ENCODE data around the gene MDH1. TPM values are rescaled to one million over a fixed set of nuclear protein-coding genes. Genes with fewer than 3 reads are reported as not detected.
"Not testable (repeated sequence)": the region's sequence is repeated elsewhere in the genome, so short reads cannot be mapped to it uniquely, and the experiment has no call there.

The MDH1 gene
- total and polyA plus RNA-seq, 4 donors, result 75.6 to 210 (median 118) TPM

GRCh38 chr2:63555299-63555698, 33.5 kb upstream of the MDH1 start (continued):
- no peak for TF ChIP-seq ZBTB33 (IDR thresholded peaks at IDR 0.05)
- TF ChIP-seq RAD21 (IDR thresholded peaks at IDR 0.05), result no peak
- no peak for TF ChIP-seq FOXA1 (IDR thresholded peaks at IDR 0.05)
- TF ChIP-seq SP1 (IDR thresholded peaks at IDR 0.05), result no peak

- Histone ChIP-seq H3K4me3 (ENCODE audit: low read depth in 1 of 3, low read length in 3 of 3) (no peak overlapping the region), H3K9ac (ENCODE audit: low read depth in 1 of 2, low read length in 2 of 2) (no peak overlapping the region), H3K27ac (ENCODE audit: low read depth in 1 of 2, low read length in 2 of 2) (no peak overlapping the region), H3K36me3 (ENCODE audit: control insufficient read depth in 4 of 4, insufficient read depth in 3 of 4, low read depth in 1 of 4, low read length in 3 of 4) (no peaks in the 10 kb centered on the region), H3K9me3 (ENCODE audit: control insufficient read depth in 4 of 4, low read length in 3 of 4) (no peaks in the 10 kb centered on the region), H3K4me1 (ENCODE audit: control insufficient read depth in 4 of 4, insufficient read depth in 4 of 4, low read length in 3 of 4) (no peaks in the 10 kb centered on the region), H3K27me3 (ENCODE audit: control insufficient read depth in 4 of 4, insufficient read depth in 4 of 4, low read length in 3 of 4) (no peaks in the 10 kb centered on the region)
- 94% methylated on average over 3 of the region's 3 CpGs for WGBS
- TF ChIP-seq FOXA1 (IDR thresholded peaks at IDR 0.05) (no peak), GABPA (IDR thresholded peaks at IDR 0.05 in 1 of 2, conservative IDR thresholded peaks at IDR 0.05 in 1 of 2) (no peak), TAF1 (conservative IDR thresholded peaks at IDR 0.05) (no peak), JUND (IDR thresholded peaks at IDR 0.05) (no peak), RAD21 (IDR thresholded peaks at IDR 0.05) (no peak), REST (IDR thresholded peaks at IDR 0.05) (no peak), YY1 (IDR thresholded peaks at IDR 0.05) (no peak), RXRA (IDR thresholded peaks at IDR 0.05) (no peak), EGR1 (IDR thresholded peaks at IDR 0.05; ENCODE audit: low read depth in 2 of 2) (no peak), ATF3 (IDR thresholded peaks at IDR 0.05) (no peak), SP1 (IDR thresholded peaks at IDR 0.05) (no peak)
- DNase-seq (ENCODE audit: low spot score), result no peak
These were observed 32.8 kb upstream of the MDH1 start for GRCh38 chr2:63555931-63556330.

- not testable (repeated sequence) for H3K9me3 ChIP-seq (ENCODE audit: control insufficient read depth in 4 of 4, low read length in 3 of 4); H3K4me1 ChIP-seq (ENCODE audit: control insufficient read depth in 4 of 4, insufficient read depth in 4 of 4, low read length in 3 of 4); H3K9ac ChIP-seq (ENCODE audit: low read depth in 1 of 2, low read length in 2 of 2); H3K36me3 ChIP-seq (ENCODE audit: control insufficient read depth in 4 of 4, insufficient read depth in 3 of 4, low read depth in 1 of 4, low read length in 3 of 4); H3K4me3 ChIP-seq (ENCODE audit: low read depth in 1 of 3, low read length in 3 of 3); DNase-seq (ENCODE audit: low spot score); H3K27ac ChIP-seq (ENCODE audit: low read depth in 1 of 2, low read length in 2 of 2); H3K27me3 ChIP-seq (ENCODE audit: control insufficient read depth in 4 of 4, insufficient read depth in 4 of 4, low read length in 3 of 4)
These were observed 30.9 kb upstream of the MDH1 start for GRCh38 chr2:63557819-63558218.

GRCh38 chr2:63558922-63559321, 29.8 kb upstream of the MDH1 start:
- H3K4me1 ChIP-seq (ENCODE audit: control insufficient read depth in 4 of 4, insufficient read depth in 4 of 4, low read length in 3 of 4); H3K27me3 ChIP-seq (ENCODE audit: control insufficient read depth in 4 of 4, insufficient read depth in 4 of 4, low read length in 3 of 4); H3K27ac ChIP-seq (ENCODE audit: low read depth in 1 of 2, low read length in 2 of 2); H3K36me3 ChIP-seq (ENCODE audit: control insufficient read depth in 4 of 4, insufficient read depth in 3 of 4, low read depth in 1 of 4, low read length in 3 of 4); H3K4me3 ChIP-seq (ENCODE audit: low read depth in 1 of 3, low read length in 3 of 3); DNase-seq (ENCODE audit: low spot score); H3K9ac ChIP-seq (ENCODE audit: low read depth in 1 of 2, low read length in 2 of 2); H3K9me3 ChIP-seq (ENCODE audit: control insufficient read depth in 4 of 4, low read length in 3 of 4): not testable (repeated sequence)
- 86% methylated on average over 3 of the region's 3 CpGs for WGBS
